Thymus (tissue), 11 donors: ENCODE results near the gene HDAC4. TPM values are rescaled to one million over a fixed set of nuclear protein-coding genes. Genes with fewer than 3 reads are reported as not detected.
A peak's percentile ranks its signal among the peaks of the same experiment; 100 is the strongest.

Experiments
- DNase-seq, 9 donors: peaks; one replicate each; pipeline ENCODE4 v3.0.0-alpha.2; 2013; ENCODE audit warnings: low spot score in 9 of 9, low read depth in 6 of 9, missing footprints in 1 of 9
- H3K27ac ChIP-seq, 2 donors: one replicate each; pipeline ENCODE4 v1.5.1; 2013; ENCODE audit warnings: control low read depth in 1 of 2, low read depth in 1 of 2, low read length in 1 of 2, mild to moderate bottlenecking in 1 of 2, moderate library complexity in 1 of 2
- H3K27me3 ChIP-seq, 2 donors: one replicate each; pipeline ENCODE4 v1.5.1; 2013; ENCODE audit warnings: low read length in 1 of 2; ENCODE audit not compliant: control insufficient read depth in 2 of 2, insufficient read depth in 1 of 2
- H3K36me3 ChIP-seq, 2 donors: one replicate each; pipeline ENCODE4 v1.5.1; 2013; ENCODE audit warnings: low read length in 1 of 2, mild to moderate bottlenecking in 1 of 2, moderate library complexity in 1 of 2; ENCODE audit not compliant: control insufficient read depth in 2 of 2, insufficient read depth in 2 of 2
- H3K4me1 ChIP-seq, 2 donors: one replicate each; pipeline ENCODE4 v1.5.1; 2013; ENCODE audit warnings: low read length in 2 of 2; ENCODE audit not compliant: control insufficient read depth in 2 of 2, insufficient read depth in 2 of 2
- H3K4me3 ChIP-seq, 2 donors: one replicate each; pipeline ENCODE4 v1.5.1; 2013; ENCODE audit warnings: low read length in 2 of 2, control low read depth in 1 of 2, mild to moderate bottlenecking in 1 of 2
- H3K9me3 ChIP-seq, 2 donors: one replicate each; pipeline ENCODE4 v1.5.1; 2013; ENCODE audit warnings: low read length in 1 of 2, mild to moderate bottlenecking in 1 of 2; ENCODE audit not compliant: control insufficient read depth in 2 of 2, insufficient read depth in 1 of 2
- WGBS: extraction: QIAGEN DNeasy Blood & Tissue Kit; methylation state at CpG from one replicate; pipeline ENCODE4 v1.1.7; 2013; 5-methylcytosine and 5-hydroxymethylcytosine counted together
- polyA plus RNA-seq: library from polyadenylated mRNA; stranded (reverse); fragments of 200-250 nt; gene quantifications from one replicate; pipeline ENCODE4 v1.2.3, GENCODE V29; 2013
- total RNA-seq: library from RNA; stranded (reverse); fragments of 120-200 nt; gene quantifications from one replicate; pipeline ENCODE4 v1.2.4, GENCODE V29; 2013
- donor health status: healthy.

Gene HDAC4
- total and polyA plus RNA-seq, 2 donors: 7.8 to 17.9 TPM

DNA sequence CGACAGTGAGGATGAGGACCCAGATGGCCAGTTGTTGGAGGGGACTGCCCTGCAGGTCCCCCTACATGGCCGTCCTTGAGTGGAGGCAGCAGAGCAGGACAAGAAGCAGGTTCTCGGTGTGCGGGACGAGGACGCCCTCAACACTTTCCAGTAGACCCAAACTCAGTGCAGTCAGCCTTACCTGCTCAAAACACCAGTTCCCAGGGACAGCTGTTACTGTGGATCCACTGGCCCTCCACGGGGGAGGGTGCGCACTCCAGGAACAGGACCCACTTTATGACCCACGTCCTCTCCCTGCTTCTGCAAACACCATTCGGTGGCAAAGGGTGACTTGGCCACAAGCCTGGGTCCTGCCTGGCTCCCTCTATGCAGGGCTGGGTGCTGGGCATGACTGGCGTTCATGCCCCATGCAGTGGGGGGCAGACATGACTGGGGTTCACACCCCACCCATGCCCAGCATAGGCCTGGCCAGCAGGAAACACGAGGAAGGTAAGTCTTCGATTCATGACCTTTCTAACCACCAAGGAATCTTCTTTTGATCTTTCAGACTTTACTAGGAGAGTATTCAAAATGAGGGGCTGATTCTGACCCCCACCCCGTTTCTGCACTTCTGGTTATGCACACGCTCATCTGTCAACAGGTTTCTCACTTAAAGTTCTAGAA lies 233.7 kb downstream of the HDAC4 start:
- H3K9me3 ChIP-seq: peaks cover 0 to 5% of the 10 kb centered on the region in 2 donors
- no peaks in the 10 kb centered on the region for H3K27me3 ChIP-seq
- DNase-seq: no peak
- 97% methylated on average over 15 of the region's 15 CpGs for WGBS
- H3K4me3 ChIP-seq: no peak overlapping the region
- peaks cover 47 to 77% of the 10 kb centered on the region in 2 donors for H3K36me3 ChIP-seq
- H3K27ac ChIP-seq: no peak overlapping the region
- peaks cover 3 to 20% of the 10 kb centered on the region in 2 donors for H3K4me1 ChIP-seq

DNA sequence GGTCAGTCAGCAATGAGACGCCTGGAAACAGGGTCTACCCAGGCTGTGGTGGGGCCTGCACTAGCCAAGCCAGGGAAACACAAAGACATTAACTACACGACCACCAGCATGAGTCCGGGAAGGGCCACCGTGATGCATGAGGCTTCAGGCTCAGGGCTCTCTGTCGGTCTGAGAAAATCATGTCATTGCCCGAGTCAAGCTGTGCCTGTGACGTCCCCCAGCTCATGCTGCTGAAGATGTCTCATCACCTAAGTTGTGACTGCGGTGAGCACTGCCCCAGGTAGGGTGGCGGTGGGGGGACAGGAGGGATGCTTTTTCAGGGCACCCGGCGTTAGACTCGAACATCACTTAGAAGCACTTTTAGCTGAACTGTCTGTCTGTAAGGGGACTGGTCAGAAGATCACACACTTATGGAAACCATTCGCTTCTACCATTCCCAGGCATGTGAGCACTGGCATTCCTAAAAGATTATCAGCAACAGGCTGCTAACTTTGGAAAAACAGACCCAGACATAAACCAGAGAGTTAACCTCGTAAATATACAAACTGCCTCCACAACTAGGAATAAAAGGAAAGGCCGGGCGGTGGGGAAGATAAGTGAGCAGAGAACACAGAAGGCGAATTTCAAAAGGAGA lies 234.5 kb downstream of the HDAC4 start:
- peaks cover 55 to 83% of the 10 kb centered on the region in 2 donors for H3K36me3 ChIP-seq
- no peak overlapping the region for H3K27ac ChIP-seq
- H3K9me3 ChIP-seq: peaks cover 0 to 5% of the 10 kb centered on the region in 2 donors
- no peak overlapping the region for H3K4me3 ChIP-seq
- H3K27me3 ChIP-seq: no peaks in the 10 kb centered on the region
- 92% methylated on average over 17 of the region's 17 CpGs for WGBS
- H3K4me1 ChIP-seq: peaks cover 3 to 20% of the 10 kb centered on the region in 2 donors
- DNase-seq: no peak

DNA sequence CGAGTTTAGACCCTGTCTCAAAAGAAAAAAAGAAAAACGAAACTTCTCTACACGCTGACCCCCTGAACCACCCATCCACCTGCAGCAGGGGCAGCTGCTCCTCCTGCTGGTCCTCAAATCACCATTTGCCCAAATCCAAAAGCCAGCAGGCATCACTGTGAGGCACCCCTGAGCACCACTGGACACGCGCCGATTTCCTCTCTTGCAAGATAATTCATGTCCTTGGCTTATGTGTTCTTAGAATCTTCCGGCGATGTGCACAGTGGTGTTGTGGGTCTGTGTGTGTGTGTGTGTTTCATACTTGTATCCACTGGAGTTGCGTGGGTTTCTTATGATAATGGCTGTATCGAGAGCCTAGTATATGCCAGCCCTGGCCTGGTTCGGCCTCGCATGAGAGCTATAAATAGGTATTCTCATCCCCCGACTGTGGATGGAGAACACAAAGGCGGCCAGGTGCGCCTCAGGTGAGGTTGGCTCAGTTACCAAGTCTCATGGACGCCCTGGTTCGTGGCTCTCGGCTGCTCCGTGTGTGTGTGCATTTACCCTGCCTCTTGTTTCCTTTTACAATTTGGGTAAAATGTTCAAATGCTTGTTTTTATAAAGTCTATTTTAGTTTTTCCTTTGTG lies 235.5 kb downstream of the HDAC4 start:
- no peak for DNase-seq
- Histone ChIP-seq H3K27me3 (no peaks in the 10 kb centered on the region), H3K27ac (no peak overlapping the region), H3K36me3 (peaks cover 54 to 83% of the 10 kb centered on the region in 2 donors), H3K9me3 (no peaks in the 10 kb centered on the region), H3K4me1 (peaks cover 3 to 20% of the 10 kb centered on the region in 2 donors), H3K4me3 (no peak overlapping the region)
- 97% methylated on average over 19 of the region's 19 CpGs for WGBS

DNA sequence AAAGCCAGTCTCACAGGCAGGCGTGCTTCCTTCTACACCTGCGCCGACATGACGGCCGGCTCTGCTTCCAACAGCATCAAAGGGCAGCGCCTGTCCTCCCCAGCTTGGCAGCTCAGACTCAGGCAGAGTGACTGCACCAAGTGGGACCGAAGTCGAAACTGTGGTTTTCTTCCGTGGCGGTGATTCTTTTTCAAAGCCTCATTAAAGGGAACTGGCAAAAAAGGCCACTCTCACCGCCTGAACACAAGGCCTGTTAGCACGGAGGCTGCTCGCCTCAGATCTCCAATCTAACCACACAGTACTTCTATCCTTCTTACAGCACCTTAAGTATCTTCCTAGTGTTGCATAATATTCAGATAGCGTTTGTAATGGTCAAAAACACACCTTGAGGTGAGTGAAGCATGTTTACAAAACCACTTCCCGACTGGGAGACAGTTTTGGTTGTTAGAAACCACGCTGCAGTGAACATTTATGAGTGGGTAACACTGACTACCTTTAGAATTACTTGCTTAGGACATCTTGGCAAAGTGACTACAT lies 236.4 kb downstream of the HDAC4 start:
- Histone ChIP-seq H3K36me3 (peaks cover 53 to 88% of the 10 kb centered on the region in 2 donors), H3K4me3 (no peak overlapping the region), H3K27me3 (no peaks in the 10 kb centered on the region), H3K9me3 (no peaks in the 10 kb centered on the region), H3K27ac (peak overlapping the region; percentile 20 to 33), H3K4me1 (peaks cover 3 to 20% of the 10 kb centered on the region in 2 donors)
- 53% methylated on average over 16 of the region's 16 CpGs for WGBS
- peak in 5 of 9 donors; percentile 13 to 47 (median 20) for DNase-seq

DNA sequence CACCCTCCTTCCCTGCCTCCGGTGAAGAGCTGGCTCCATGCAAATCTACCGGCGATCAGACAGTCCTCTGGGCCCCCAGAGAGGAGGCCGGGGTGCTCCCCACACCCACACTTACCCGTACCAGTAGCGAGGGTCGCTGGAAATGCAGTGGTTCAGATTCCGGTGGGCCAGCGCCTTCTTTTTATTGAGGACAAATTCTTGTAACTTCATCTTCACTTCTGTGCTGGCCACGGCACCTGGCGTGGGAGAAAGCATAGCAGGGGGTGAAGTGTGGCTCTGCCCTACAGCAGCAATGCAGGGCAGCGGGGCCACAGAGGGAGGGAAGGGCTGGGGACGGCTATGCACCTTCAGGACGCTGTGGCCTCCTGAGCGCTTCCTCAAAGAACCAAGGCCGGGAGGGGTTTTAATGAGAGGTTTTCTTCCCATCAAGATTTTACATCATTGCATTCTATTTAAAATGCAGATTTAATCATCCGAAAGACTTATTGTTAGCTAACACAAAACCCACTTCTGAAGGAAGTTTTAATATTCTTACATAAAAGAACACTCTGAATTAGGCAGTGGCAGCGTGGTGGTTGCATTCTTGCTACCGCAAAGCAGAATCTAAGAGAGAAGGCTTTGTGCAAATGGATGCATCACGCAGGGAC lies 237.0 kb downstream of the HDAC4 start:
- H3K36me3 ChIP-seq: peaks cover 52 to 83% of the 10 kb centered on the region in 2 donors
- peak overlapping the region in 1 of 2 donors; percentile 20 for H3K27ac ChIP-seq
- H3K9me3 ChIP-seq: no peaks in the 10 kb centered on the region
- H3K27me3 ChIP-seq: no peaks in the 10 kb centered on the region
- WGBS: 88% methylated on average over 20 of the region's 20 CpGs
- DNase-seq: no peak
- no peak overlapping the region for H3K4me3 ChIP-seq
- peaks cover 3 to 20% of the 10 kb centered on the region in 2 donors for H3K4me1 ChIP-seq

DNA sequence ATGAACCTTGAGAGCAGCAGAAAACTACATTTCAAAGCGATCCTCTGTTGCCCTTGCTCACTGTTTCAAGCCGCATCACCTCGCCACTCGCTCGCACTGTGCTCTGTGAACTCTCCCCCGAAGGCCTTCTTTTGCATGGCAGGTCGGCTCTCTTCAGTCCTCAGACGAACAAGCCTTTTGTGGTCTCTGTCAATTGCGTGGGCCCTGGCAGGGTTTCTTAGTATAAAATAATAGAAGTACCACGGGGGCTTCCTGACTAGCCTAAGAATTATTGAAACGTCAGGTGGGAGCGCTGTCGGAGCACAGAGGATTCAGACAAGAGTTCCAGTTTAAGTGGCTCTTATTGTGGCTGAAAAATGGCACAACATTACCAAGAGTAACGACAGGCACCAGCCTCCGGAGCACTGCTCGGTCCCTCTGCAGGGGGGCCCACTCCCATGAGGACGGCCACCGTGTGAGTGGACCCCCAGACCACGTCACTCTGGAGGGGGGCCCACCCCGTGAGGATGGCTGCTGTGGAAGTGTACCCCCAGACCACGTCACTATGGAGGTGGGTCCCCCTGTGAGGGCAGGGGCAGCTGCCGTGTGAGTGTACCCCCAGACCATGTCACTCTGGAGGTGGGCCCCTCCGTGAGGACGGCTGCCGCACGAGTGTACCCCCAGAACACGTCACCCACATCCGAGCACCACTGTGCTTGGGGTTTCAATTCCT lies 237.7 kb downstream of the HDAC4 start:
- H3K27ac ChIP-seq: no peak overlapping the region
- peaks cover 53 to 81% of the 10 kb centered on the region in 2 donors for H3K36me3 ChIP-seq
- H3K4me1 ChIP-seq: peaks cover 3 to 20% of the 10 kb centered on the region in 2 donors
- no peaks in the 10 kb centered on the region for H3K27me3 ChIP-seq
- 97% methylated on average over 28 of the region's 28 CpGs for WGBS
- DNase-seq: no peak
- H3K4me3 ChIP-seq: no peak overlapping the region
- no peaks in the 10 kb centered on the region for H3K9me3 ChIP-seq

DNA sequence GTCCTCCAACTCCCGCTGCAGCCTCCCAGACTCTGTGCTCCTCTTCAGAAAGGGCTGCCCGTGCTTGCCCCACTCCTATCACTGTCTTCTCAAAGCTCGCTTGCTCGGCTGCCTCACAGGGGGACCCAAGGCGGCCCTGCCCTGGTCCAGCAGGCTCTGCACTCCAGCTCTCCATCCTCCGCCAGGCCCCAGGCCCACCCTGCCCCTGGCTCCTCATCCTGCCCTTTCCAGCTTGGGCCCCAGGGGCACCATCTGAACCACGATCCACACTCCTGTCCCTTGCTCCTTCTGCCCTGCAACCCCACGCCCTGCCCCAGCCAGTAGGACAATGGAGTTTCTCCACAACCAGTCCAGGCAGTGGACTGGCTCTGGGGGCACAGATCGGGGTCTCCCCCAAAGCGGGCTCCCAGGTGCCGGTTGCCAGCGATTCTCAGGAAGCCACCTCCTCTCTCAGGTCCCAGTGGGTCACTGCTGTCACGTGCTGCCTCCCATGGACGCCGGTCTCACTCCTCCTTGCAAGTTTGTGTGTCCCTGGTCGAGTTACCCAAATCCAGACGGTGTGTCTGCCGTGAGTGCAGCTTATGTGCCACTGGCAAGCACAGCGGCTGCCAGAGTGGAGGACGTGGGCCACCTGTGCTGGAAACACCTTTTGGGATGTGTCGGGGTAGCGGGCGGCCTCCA lies 238.5 kb downstream of the HDAC4 start:
- Histone ChIP-seq H3K36me3 (peaks cover 53 to 83% of the 10 kb centered on the region in 2 donors), H3K4me3 (no peak overlapping the region), H3K9me3 (no peaks in the 10 kb centered on the region), H3K27ac (no peak overlapping the region), H3K4me1 (peaks cover 3 to 20% of the 10 kb centered on the region in 2 donors), H3K27me3 (no peaks in the 10 kb centered on the region)
- DNase-seq: no peak
- 97% methylated on average over 23 of the region's 23 CpGs for WGBS

DNA sequence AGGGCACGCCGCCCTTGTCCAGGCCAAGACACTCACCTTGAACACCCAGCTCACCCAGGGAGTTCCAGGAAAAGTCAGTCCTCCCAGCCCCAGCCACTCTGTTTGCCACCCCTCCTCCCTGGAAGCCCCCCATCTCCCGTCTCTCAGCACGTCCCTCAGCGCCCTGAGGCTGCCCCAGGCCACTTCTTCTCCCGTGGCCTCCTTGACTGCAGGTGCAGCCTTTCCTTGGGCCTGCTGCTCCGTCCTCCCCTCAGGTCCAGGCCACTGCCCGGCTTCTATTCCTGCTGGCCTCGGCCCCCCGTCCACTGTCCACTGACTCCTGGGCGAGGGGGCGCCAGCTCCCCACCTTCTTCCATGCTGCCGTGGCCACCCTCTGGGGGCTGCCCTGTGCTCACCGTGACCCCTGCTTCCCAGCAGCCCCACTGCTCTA lies 239.1 kb downstream of the HDAC4 start:
- Histone ChIP-seq H3K9me3 (no peaks in the 10 kb centered on the region), H3K27me3 (no peaks in the 10 kb centered on the region), H3K4me1 (peaks cover 3 to 20% of the 10 kb centered on the region in 2 donors), H3K27ac (peak overlapping the region in 1 of 2 donors; percentile 3), H3K4me3 (no peak overlapping the region), H3K36me3 (peaks cover 53 to 83% of the 10 kb centered on the region in 2 donors)
- DNase-seq: no peak
- 91% methylated on average over 14 of the region's 14 CpGs for WGBS
